GM18951 (cell line): ENCODE results near the gene KAT6B.

Experiments used
- POLR2A ChIP-seq: IDR thresholded peaks from 4 replicates; pipeline ENCODE4 v1.6.1; 2011; ENCODE audit warnings: mild to moderate bottlenecking; ENCODE audit not compliant: insufficient read length, insufficient read depth; ENCODE audit errors: extremely low read depth
- in situ Hi-C: fragments of 300-500 bp; cut with MboI; formaldehyde crosslinking; loops from one replicate; pipeline ENCODE4 v1.12.0; 2022; ENCODE audit warnings: low sequenced_read_pairs, mixed read lengths, inconsistent platforms; ENCODE audit not compliant: unreplicated experiment

KAT6B gene

DNA sequence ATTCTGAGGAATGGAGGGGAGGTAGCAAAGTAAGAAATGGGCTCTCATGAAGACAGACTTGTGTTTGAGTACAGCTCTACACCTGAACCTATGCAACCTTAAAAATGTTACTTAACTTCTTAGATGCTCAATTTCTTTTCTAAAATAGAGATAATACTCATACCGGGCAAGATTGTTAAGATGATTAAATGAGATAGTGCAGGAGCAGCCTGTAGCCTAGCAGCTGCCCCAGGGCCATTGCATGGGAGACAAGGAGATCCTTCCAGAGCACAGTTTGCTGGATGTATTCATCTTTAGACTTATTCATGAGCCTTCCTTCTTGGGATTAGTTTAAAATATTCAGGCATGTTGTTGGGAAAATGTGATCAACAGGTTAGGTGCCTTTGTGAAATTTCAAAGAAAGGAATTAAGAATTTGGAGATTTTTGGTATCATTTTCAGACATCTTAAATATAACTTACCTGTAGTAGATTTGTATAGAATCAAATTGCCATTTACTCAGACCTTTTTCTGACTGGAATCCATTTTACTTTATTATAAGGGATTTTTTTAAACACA is 130.2 kb downstream of the KAT6B start:
- no peak for TF ChIP-seq POLR2A
- in situ Hi-C loops: no loop called here

DNA sequence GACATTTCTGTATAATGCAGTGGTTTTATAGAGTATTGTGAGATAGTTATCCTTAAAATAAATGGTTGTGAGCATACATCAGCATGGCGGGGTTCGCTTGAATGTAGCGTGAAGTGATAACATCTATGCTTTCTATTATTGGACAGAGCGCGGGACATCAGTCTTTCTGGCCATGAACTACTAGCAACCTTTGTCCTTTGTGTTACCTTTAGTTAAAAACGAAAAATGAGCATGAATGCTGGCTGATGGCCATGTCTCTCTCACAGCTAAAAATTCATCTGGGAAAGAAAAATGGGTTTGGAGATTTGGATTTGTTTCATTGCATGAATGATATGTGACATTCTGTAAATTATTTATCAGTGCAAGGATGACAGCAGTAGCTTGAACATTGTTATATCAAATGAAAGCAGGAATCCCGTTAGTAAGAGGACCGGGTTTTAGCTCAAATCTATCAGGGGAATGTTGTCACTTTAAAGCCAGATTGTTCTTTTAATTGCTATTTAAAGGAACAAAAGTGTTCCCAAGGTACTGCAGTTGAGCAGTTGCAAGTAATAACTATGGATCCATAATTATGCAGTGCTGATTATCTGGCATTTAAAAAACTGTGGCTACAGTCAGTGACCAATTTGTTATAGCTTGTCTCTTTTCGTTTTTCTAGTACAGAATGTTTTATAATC is 131.0 kb downstream of the KAT6B start:
- in situ Hi-C loops: no loop called here
- no peak for TF ChIP-seq POLR2A

DNA sequence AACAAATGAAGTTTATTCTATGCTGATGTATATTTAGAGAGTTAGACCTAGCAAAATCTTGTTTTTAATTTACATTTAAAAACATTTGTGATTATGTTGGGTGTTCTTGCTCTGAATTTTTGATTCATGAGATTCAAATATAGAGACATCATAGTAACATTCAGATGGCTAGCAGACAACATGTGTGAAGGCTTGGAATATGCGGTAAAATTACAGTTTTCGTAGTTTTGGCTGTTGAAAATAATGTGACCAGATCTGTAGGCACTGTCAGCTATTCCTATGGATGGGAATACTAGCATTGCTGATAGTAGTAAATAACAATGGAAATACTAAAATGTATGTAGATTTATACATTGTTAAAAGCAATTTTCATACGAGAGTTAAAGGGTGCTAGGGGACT is 131.9 kb downstream of the KAT6B start:
- no peak for TF ChIP-seq POLR2A
- in situ Hi-C loops: no loop called here

DNA sequence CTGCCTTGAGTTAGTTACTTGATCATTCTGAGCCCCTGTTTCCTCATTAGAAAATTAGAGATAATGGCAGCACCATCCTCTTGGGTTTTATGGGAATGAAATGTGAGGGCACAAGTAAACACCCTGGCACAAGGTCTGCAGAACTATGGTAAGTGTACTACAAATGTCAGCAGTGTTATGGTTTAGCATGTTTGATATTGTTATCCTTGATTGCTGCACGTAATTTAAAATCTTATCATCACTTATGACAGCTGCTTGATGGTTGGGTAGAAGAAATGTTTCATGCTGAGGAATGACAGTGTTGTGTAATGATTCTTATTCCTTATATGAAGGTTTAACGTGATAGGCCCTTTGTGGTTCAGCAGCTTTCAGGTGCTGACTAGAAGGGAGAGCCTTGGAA is 134.3 kb downstream of the KAT6B start:
- in situ Hi-C loops: no loop called here
- TF ChIP-seq POLR2A: no peak

DNA sequence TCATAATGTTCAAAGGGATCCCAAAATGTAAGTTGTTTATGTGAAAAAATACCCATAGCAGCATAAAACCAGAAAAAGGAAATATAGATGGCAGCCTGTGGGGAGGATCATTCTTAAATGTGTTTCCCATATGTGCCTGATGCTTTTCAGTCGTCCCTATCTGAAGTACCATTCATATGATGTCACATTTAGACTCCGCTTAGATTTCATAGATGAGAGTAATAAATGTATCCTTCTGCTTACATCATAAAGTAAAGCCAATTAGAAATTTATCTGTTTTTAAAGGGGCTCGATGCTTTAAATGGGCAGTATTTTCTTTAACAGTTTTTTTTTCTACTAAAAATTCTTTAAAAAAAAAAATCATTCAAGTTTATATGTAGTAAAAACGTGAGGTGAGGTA is 136.1 kb downstream of the KAT6B start:
- in situ Hi-C loops: no loop called here
- no peak for TF ChIP-seq POLR2A

DNA sequence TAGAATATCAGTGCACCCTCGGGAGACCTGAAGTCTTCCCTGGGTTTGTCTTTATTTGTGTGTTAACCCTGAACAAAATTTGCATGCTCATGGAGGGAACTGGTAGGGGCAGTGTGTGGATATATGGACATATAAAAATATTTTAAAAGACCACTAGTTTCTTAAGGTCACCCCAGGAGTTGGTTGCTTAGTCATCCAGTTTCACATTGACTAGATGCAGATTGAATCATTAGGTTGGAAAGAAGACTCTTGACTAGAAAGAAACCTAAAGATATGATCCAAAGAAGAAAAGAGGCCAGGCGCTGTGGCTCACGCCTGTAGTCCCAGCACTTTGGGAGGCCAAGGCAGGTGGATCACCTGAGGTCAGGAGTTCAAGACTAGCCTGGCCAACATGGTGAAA is 137.1 kb downstream of the KAT6B start:
- in situ Hi-C loops: no loop called here

DNA sequence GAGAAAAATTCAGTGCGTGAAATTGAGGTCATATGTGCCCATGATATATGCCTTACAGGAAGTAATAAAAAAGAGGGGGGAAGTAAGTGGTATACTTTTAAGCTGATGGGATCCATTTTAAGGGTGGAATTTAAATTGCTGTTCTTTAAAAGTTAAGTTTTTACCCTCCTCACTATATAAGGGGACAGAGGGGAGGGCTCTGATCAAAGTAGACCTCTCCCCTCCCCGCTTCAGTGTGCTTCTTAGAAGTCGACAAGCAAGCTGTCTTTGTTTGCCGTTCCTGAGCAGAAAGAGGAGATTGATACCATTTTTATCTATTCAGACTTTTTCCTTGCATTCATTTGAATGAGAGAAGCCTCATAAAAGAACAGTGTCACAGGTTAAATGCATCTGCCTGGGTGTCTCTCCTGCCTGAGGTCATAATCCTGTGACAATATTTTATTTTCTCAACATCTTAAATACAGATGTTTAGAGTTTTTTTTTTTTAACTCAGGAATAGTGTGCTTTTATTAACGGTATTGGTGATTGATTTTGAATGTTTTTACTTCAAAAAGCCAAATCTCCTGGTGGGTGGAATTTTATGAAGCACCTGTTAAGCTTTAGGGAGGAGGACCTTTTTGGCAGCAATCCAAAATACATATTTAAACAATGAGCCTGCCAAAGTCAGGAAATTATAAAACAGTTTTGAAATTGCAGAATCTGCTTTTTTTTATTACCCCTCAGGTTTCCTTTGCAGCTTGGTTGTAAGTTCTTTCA is 141.7 kb downstream of the KAT6B start:
- TF ChIP-seq POLR2A: no peak
- in situ Hi-C loops: no loop called here

More for the DNA sequence above, 137.1 kb downstream of the KAT6B start:
- TF ChIP-seq POLR2A: no peak

DNA sequence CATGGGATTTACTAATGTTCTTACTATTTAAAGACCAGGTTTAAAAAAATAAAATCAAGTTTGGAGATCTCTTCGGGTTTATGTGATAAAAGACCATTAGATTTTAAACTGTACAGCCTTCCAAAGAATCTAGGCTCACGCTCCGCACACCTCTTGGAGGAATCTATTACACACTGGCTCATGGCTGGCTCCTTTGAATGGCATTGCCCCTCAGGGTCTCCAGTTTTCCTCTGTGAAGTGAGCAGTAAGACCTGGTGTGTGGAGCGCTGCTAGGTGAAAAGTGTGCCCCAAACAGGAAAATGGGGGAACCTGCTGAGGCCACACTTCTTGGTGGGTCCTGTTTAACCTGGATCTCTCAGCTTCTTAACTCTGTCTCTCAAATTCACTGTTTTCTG is 142.3 kb downstream of the KAT6B start:
- in situ Hi-C loops: no loop called here
- no peak for TF ChIP-seq POLR2A

DNA sequence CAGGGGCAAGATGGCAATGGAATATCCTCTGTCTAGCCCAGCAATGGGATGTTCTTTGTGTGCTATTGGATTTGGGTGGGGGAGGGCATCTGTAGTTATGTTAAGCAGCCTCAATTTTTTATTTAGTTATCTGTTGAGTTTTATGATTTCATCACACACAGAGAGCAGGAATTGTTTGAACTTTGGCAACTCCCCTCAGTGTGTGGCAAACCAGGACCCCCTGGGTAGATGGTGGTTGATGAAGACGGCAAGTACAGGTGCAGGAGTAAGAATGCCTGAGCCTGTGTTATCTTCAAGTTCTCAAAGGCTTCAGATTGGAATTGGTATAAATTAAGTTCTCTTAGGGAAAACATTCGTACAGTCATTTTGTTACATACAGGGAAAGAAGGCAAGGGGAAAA is 142.7 kb downstream of the KAT6B start:
- in situ Hi-C loops: no loop called here
- TF ChIP-seq POLR2A: no peak

DNA sequence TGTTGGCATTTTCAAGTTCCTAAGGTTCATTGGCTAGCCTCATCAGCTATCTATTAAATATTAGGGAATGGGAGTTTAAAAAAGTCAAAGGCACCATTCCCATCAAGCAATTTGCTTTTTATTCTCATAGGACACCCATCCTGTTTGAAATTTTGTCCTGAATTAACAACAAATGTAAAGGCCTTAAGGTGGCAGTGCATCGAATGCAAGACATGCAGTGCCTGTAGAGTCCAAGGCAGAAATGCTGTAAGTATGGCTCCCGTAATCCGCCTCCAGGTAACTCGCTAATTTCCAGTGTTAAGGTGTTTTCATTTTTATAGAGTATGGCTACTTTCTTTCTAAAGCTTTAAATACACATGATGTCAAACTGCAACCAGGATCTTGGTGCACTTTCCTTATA is 143.1 kb downstream of the KAT6B start:
- no peak for TF ChIP-seq POLR2A
- in situ Hi-C loops: no loop called here

DNA sequence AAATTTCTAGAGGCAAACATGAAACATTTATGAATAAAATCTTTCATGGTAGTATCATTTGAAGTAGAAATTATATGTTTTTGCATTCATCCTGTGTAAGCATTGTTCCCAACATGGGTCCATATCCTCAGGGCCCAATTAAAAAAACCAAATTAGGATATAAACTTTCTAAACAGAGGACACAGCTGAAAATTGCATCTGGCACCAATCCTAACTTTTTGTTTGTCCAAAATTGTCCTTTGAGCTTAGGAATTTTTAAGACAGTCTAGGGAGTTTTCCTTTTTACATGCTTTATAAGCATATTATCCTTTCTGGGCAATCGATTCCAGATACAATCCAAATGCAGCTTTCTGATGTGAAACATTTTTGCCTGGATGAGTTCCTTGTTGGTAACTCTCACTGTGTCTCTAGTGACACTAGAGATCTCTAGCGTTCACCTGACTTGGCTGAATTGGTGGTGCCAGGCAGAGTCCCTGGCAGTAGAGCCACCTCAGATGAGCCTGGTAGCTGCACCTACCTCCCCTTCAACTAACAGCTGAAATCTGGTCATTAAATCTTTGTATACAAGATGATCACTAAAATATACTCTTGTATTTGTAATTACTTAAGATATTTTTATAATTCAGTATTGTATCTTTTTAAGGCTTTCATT is 147.5 kb downstream of the KAT6B start:
- TF ChIP-seq POLR2A: no peak
- in situ Hi-C loops: no loop called here

DNA sequence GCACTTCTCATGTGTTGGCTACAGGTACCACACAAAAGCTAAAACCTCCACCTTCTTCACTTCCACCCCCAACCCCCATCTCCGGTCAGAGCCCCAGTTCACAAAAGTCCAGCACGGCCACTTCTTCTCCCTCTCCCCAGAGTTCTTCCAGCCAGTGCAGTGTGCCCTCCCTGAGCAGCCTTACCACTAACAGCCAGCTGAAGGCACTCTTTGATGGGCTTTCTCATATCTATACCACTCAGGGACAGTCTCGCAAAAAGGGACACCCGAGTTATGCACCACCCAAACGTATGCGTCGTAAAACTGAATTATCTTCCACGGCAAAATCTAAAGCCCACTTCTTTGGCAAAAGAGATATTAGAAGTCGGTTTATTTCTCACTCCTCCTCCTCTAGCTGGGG is 149.4 kb downstream of the KAT6B start:
- in situ Hi-C loops: loop anchor here (5.0 kb wide), 1 partner anchor 83 kb away; no protein-coding TSS in a partner anchor
- no peak for TF ChIP-seq POLR2A

DNA sequence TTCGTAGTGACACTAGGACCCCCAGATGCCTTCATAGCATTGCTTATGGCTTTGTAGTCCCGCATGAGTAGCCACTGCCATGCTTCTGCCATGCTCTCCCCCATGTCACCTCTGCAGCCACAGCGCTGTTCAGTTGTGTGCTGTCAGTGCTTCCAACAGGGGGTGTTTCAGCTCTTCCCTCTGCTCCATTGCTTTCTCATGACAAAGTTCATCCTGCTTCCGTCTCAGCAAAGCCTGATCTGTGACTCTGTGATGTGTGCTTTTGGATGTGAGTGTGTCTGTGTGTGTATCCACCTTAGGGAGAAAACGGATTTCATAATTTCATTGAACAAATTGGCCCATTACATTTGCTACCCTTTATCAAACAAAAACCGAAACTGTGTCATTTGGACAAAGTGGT is 150.2 kb downstream of the KAT6B start:
- no peak for TF ChIP-seq POLR2A
- in situ Hi-C loops: loop anchor here (5.0 kb wide), 1 partner anchor 84 kb away; no protein-coding TSS in a partner anchor
